Testis (tissue), 2 donors: ENCODE data around the gene MTMR3.

Source experiments
- POLR2A ChIP-seq: fragments of 450-650 bp; IDR thresholded peaks from one replicate; pipeline ENCODE4 v1.6.1; 2017; ENCODE audit warnings: antibody characterized with exemption, mild to moderate bottlenecking, moderate library complexity
- TF ChIP-seq, protein P1 (sequence below), 3 experiments: fragments of 450-650 bp in 2 of 3; fragments of 200-600 bp in 1 of 3; sonication (generic) in 1 of 3; IDR thresholded peaks; one replicate each; pipeline ENCODE4 v1.5.1; 2016 to 2019; ENCODE audit warnings: antibody characterized with exemption in 3 of 3, mild to moderate bottlenecking in 2 of 3, moderate library complexity in 1 of 3

DNA sequence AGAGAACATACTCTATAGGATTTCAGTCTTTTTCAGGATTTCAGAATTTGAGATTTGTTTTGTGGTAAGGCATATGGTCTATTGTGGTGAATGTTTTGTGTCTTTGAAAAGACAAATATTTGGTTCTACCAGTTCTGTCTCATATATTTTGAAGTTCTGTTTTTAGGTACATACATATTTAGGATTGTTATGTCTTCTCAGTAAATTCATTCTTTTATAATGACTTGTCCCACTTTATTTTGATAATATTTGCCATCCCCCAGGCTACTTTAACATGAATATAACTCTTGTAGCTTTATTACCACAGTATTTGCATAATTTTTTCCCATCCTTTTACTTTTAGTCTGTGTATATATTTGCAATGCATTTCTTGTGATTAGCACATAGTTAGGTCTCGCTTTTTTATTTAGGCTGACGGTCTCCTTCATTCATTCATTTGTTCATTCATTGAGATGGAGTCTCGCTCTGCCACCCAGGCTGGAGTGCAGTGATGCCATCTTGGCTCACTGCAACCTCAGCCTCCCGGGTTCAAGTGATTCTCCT is 32.1 kb downstream of the MTMR3 start:
- TF ChIP-seq, protein P1, sequence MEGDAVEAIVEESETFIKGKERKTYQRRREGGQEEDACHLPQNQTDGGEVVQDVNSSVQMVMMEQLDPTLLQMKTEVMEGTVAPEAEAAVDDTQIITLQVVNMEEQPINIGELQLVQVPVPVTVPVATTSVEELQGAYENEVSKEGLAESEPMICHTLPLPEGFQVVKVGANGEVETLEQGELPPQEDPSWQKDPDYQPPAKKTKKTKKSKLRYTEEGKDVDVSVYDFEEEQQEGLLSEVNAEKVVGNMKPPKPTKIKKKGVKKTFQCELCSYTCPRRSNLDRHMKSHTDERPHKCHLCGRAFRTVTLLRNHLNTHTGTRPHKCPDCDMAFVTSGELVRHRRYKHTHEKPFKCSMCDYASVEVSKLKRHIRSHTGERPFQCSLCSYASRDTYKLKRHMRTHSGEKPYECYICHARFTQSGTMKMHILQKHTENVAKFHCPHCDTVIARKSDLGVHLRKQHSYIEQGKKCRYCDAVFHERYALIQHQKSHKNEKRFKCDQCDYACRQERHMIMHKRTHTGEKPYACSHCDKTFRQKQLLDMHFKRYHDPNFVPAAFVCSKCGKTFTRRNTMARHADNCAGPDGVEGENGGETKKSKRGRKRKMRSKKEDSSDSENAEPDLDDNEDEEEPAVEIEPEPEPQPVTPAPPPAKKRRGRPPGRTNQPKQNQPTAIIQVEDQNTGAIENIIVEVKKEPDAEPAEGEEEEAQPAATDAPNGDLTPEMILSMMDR (IDR thresholded peaks at IDR 0.05): no peak
- TF ChIP-seq POLR2A: no peak
